T-helper 1 cell treated with Interleukin-12 subunit alpha and Interleukin-12 subunit beta and Interleukin-4 antibody, amounts not matched to agents 30 ng/mL and 1 ng/mL, for 36 hours (primary cell): ENCODE measurements around the gene MED15. TPM values are rescaled to one million over a fixed set of nuclear protein-coding genes. Genes with fewer than 3 reads are reported as not detected.
"Not testable (repeated sequence)": the region's sequence is repeated elsewhere in the genome, so short reads cannot be mapped to it uniquely, and the experiment has no call there.

Source experiments
- intact Hi-C: fragments of 100-400 bp; cut with micrococcal nuclease; formaldehyde crosslinking; loops from one replicate; pipeline ENCODE4 v1.15.1; 2024
- total RNA-seq: library from RNA; stranded (reverse); gene quantifications from 2 replicates; pipeline ENCODE4 v1.2.3, GENCODE V29; 2022

The MED15 gene
- total RNA-seq, 1 donor from 2014 or later = 165 TPM

- intact Hi-C loops = no loop called here
Measured at GRCh38 chr22:20479612-20480196, 27.7 kb upstream of the MED15 start.

GRCh38 chr22:20483143-20483506, 24.3 kb upstream of the MED15 start:
- intact Hi-C loops = not testable (repeated sequence)

- intact Hi-C loops = no loop called here
Measured at GRCh38 chr22:20483771-20484170, 23.6 kb upstream of the MED15 start.

- intact Hi-C loops = no loop called here
Measured at GRCh38 chr22:20484948-20485683, 22.3 kb upstream of the MED15 start.

- intact Hi-C loops = no loop called here
Measured at GRCh38 chr22:20486229-20486628, 21.2 kb upstream of the MED15 start.

GRCh38 chr22:20487715-20488114, 19.7 kb upstream of the MED15 start:
- intact Hi-C loops = no loop called here

- intact Hi-C loops = no loop called here
Measured at GRCh38 chr22:20488946-20489345, 18.5 kb upstream of the MED15 start.

- intact Hi-C loops = no loop called here
Measured at GRCh38 chr22:20490183-20490940, 17.0 kb upstream of the MED15 start.

GRCh38 chr22:20490941-20491307, 16.5 kb upstream of the MED15 start:
- intact Hi-C loops = no loop called here

- intact Hi-C loops = no loop called here
Measured at GRCh38 chr22:20491346-20491745, 16.1 kb upstream of the MED15 start.

- intact Hi-C loops = loop anchor here (5.0 kb wide), 1 partner anchor 173 kb away; the partner anchor contains the start of gene DGCR6L
Measured at GRCh38 chr22:20494978-20495860, 12.2 kb upstream of the MED15 start, which contains the start of gene KLHL22. TSS of gene KLHL22 (minus strand) at chr22:20495795. CDS start at chr22:20489211, 6,584 bp downstream.

- intact Hi-C loops = loop anchor here (1.0 to 5.0 kb wide), 5 partner anchors 11 to 174 kb away; partner anchors contain the start of genes DGCR6L and MED15
Measured at GRCh38 chr22:20495861-20496681, 11.3 kb upstream of the MED15 start.

GRCh38 chr22:20497426-20497825, 10.0 kb upstream of the MED15 start:
- intact Hi-C loops = loop anchor here (5.0 kb wide), 1 partner anchor 175 kb away; the partner anchor contains the start of gene DGCR6L

- intact Hi-C loops = loop anchor here (5.0 kb wide), 1 partner anchor 177 kb away; the partner anchor contains the start of gene DGCR6L
Measured at GRCh38 chr22:20498913-20499312, 8.5 kb upstream of the MED15 start.

- intact Hi-C loops = loop anchor here (5.0 kb wide), 1 partner anchor 177 kb away; the partner anchor contains the start of gene DGCR6L
Measured at GRCh38 chr22:20499769-20500168, 7.6 kb upstream of the MED15 start.

GRCh38 chr22:20503816-20504215, 3.6 kb upstream of the MED15 start:
- intact Hi-C loops = no loop called here

- intact Hi-C loops = not testable (repeated sequence)
Measured at GRCh38 chr22:20504293-20504922, 3.0 kb upstream of the MED15 start.

GRCh38 chr22:20506543-20507252, 712 bp upstream of the MED15 start:
- intact Hi-C loops = loop anchor here (1.0 to 5.0 kb wide), 8 partner anchors 10 to 411 kb away; partner anchors contain the start of genes CRKL, PI4KA, RANBP1 and TRMT2A
